ENCODE results near the gene PPP6R3.

DNA sequence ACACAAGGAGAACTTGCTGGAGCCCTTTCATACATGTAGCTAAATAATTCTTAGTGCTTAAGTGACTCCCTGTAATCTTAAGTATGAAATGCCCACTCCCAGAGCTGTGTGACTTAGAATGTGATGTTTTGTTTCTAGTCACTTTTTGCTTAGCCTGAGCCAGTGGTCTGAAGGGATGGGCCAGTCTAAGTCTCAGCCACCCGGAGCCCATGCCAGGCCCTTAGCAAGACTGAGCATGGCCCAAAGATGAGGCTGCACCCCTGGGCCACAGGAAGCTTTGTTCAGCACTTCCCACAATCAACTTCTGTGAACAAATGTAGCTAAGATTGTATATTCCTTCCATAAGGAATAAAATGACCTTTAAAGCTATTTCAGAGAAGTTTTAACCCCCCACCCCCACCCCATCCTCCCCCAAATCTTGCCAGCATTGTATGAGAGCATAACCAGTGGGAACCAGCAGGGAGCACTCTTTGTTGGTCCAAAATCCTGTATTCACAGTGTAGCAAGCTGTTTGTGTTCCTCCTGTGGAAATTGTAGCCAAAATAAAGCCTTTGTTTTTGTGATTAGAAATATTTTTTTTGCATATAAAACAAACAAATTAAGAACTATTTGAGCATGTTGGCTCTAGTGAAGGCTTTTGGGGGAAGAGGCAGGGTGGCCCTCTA lies 150.0 kb downstream of the PPP6R3 start:
- TF ChIP-seq ZFP82 (CRISPR knock-in tag; IDR thresholded peaks at IDR 0.05; ENCODE audit: borderline replicate concordance) (no peak), NR3C1 (CRISPR knock-in tag; IDR thresholded peaks at IDR 0.05) (no peak), TAF15 (IDR thresholded peaks at IDR 0.05; ENCODE audit: low read depth, low read length, poor library complexity, severe bottlenecking) (no peak), RXRB (CRISPR knock-in tag; IDR thresholded peaks at IDR 0.05; ENCODE audit: borderline replicate concordance) (no peak), EZH2 (conservative IDR thresholded peaks at IDR 0.05; ENCODE audit: low read depth, low read length) (no peak), MAFK (conservative IDR thresholded peaks at IDR 0.05 in 1 of 2, IDR thresholded peaks at IDR 0.05 in 1 of 2; ENCODE audit: low read length in 2 of 2) (no peak), BORCS8-MEF2B (CRISPR knock-in tag; IDR thresholded peaks at IDR 0.05) (no peak)
